PC-9 (cell line): ENCODE data around the gene TP53BP1. TPM values are rescaled to one million over a fixed set of nuclear protein-coding genes. Genes with fewer than 3 reads are reported as not detected.

Source experiments
- BruUV-seq: library from RNA; stranded (reverse); fragments of 400-500 nt; replicated peaks from 2 replicates; lab custom pipeline; 2021; lab: Mats Ljungman, UMichigan
- CTCF ChIA-PET: fragments of 300-600 bp; sonication (Branson Sonifier 250); formaldehyde crosslinking; loops from one replicate; lab custom pipeline; 2022; ENCODE audit warnings: antibody characterized with exemption; lab: Charles Lee
- POLR2A ChIA-PET: fragments of 300-600 bp; sonication (Branson Sonifier 250); formaldehyde crosslinking; loops from one replicate; lab custom pipeline; 2022; ENCODE audit warnings: antibody characterized with exemption; ENCODE audit not compliant: unreplicated experiment; lab: Charles Lee
- DNase-seq, 2 experiments: peaks; one replicate each; pipeline versions ENCODE4 v3.0.0 to v3.0.0-alpha.2; 2015 to 2022; ENCODE audit warnings: mixed read lengths in 1 of 2
- H2AFZ ChIP-seq: fragments of 200-600 bp; sonication (generic); 2 replicates; pipeline ENCODE4 v1.8.1; 2017; ENCODE audit warnings: antibody characterized with exemption
- H3F3A ChIP-seq: fragments of 200-600 bp; sonication (generic); 2 replicates; pipeline ENCODE4 v1.8.1; 2017; ENCODE audit warnings: antibody characterized with exemption, mild to moderate bottlenecking, low read depth; ENCODE audit not compliant: insufficient read depth
- H3K27ac ChIP-seq: fragments of 200-600 bp; sonication (generic); 2 replicates; pipeline ENCODE4 v1.6.1; 2016; ENCODE audit warnings: mixed run types
- H3K27me3 ChIP-seq: fragments of 200-600 bp; sonication (generic); 2 replicates; pipeline ENCODE4 v1.6.1; 2016; ENCODE audit warnings: low read depth, mixed run types; ENCODE audit not compliant: insufficient read depth
- H3K36me3 ChIP-seq: fragments of 200-600 bp; sonication (generic); 2 replicates; pipeline ENCODE4 v1.6.1; 2016; ENCODE audit warnings: low read depth, mixed run types
- H3K4me1 ChIP-seq: fragments of 200-600 bp; sonication (generic); replicated peaks from 2 replicates; pipeline ENCODE4 v1.6.1; 2016; ENCODE audit warnings: mixed run types; ENCODE audit not compliant: insufficient read depth
- H3K4me2 ChIP-seq: fragments of 200-600 bp; sonication (generic); 2 replicates; pipeline ENCODE4 v1.6.1; 2017; ENCODE audit warnings: mixed run types
- H3K4me3 ChIP-seq: fragments of 200-600 bp; sonication (generic); 2 replicates; pipeline ENCODE4 v1.6.1; 2016; ENCODE audit warnings: mixed run types
- H3K79me2 ChIP-seq: fragments of 200-600 bp; sonication (generic); 2 replicates; pipeline ENCODE4 v1.6.1; 2017; ENCODE audit warnings: low read depth, mixed run types
- H3K9me2 ChIP-seq: fragments of 200-600 bp; sonication (generic); 2 replicates; pipeline ENCODE4 v1.8.1; 2017; ENCODE audit warnings: mild to moderate bottlenecking; ENCODE audit not compliant: insufficient read depth
- H3K9me3 ChIP-seq: fragments of 200-600 bp; sonication (generic); 2 replicates; pipeline ENCODE4 v1.8.1; 2016; ENCODE audit warnings: low read depth; ENCODE audit not compliant: insufficient read depth
- H4K20me1 ChIP-seq: fragments of 200-600 bp; sonication (generic); 2 replicates; pipeline ENCODE4 v1.8.1; 2017; ENCODE audit not compliant: insufficient read depth
- EZH2 ChIP-seq: fragments of 200-600 bp; sonication (generic); IDR thresholded peaks from 2 replicates; pipeline ENCODE4 v1.8.0; 2017; ENCODE audit warnings: antibody characterized with exemption, low read depth
- intact Hi-C: fragments of 100-400 bp; cut with micrococcal nuclease; formaldehyde crosslinking; loops from one replicate; pipeline ENCODE4 v1.10.0; 2022; ENCODE audit not compliant: unreplicated experiment
- total RNA-seq: library from RNA; stranded (reverse); gene quantifications from 2 replicates; pipeline ENCODE4 v1.2.3, GENCODE V29; 2021
- TF ChIP-seq, protein P1 (sequence below): fragments of 200-600 bp; sonication (generic); conservative IDR thresholded peaks from 2 replicates; pipeline ENCODE4 v1.6.1; 2017; ENCODE audit warnings: mixed run types, antibody characterized with exemption, mild to moderate bottlenecking, moderate library complexity

Gene TP53BP1
- total RNA-seq, 1 experiment from 2014 or later, result 66.8 TPM

DNA sequence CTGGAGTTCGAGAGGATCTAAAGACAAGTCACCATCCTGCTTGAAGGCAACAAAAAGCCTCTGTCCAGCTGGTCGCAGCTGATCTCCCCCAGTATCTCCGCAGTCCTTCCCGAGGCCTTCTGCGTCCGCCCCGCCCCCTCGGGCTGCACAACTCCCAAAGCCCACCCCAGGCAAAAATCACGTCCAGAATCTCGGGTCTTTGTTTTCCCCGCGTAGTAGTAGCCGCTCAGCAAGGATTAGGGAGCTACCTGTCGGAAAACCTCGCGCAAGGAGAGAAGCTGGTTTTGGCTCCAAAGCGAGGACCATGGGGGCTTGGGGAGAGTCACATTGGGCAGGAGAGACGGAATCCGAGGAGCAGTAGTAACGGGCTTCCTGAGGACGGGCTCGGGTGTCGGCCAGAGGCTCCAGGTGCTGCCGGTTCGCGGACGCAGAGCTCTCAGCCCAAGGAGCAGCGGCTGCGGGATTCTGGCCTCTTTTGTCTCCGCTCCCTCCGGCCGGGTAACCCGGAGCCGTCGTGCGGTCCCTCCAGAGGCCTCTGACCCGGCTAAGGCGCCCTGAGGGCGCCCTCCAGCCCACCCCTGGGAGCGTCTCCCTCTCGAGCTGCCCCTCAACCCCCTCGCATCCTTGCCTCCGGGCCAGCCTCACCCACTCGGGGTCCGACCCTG is 122.5 kb downstream of the TP53BP1 start:
- CTCF ChIA-PET, result no interaction called here
- H3K4me1 ChIP-seq, result peaks cover 20% of the 10 kb centered on the region
- peak overlapping the region; percentile 96 for H2AFZ ChIP-seq
- H4K20me1 ChIP-seq, result no peaks in the 10 kb centered on the region
- peaks cover 13% of the 10 kb centered on the region; the same call in 1 of the 2 replicates for H3K36me3 ChIP-seq
- intact Hi-C loops, result no loop called here
- H3K27me3 ChIP-seq, result no peaks in the 10 kb centered on the region
- H3K27ac ChIP-seq, result no peak overlapping the region
- H3K9me3 ChIP-seq, result no peaks in the 10 kb centered on the region
- TF ChIP-seq EZH2, result no peak
- TF ChIP-seq, protein P1, sequence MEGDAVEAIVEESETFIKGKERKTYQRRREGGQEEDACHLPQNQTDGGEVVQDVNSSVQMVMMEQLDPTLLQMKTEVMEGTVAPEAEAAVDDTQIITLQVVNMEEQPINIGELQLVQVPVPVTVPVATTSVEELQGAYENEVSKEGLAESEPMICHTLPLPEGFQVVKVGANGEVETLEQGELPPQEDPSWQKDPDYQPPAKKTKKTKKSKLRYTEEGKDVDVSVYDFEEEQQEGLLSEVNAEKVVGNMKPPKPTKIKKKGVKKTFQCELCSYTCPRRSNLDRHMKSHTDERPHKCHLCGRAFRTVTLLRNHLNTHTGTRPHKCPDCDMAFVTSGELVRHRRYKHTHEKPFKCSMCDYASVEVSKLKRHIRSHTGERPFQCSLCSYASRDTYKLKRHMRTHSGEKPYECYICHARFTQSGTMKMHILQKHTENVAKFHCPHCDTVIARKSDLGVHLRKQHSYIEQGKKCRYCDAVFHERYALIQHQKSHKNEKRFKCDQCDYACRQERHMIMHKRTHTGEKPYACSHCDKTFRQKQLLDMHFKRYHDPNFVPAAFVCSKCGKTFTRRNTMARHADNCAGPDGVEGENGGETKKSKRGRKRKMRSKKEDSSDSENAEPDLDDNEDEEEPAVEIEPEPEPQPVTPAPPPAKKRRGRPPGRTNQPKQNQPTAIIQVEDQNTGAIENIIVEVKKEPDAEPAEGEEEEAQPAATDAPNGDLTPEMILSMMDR, result no peak
- H3K4me3 ChIP-seq, result peak overlapping the region; percentile 59
- POLR2A ChIA-PET, result interaction anchor here (0.6 to 0.7 kb wide), 4 partner anchors 62 to 860 kb away, joined by 3 to 5 read pairs (median 4); no protein-coding TSS in a partner anchor
- no TSS peak for BruUV-seq
- H3F3A ChIP-seq, result no peaks in the 10 kb centered on the region
- no peaks in the 10 kb centered on the region for H3K9me2 ChIP-seq
- peaks cover 41% of the 10 kb centered on the region for H3K79me2 ChIP-seq
- DNase-seq, result no peak
- peak overlapping the region; percentile 91 for H3K4me2 ChIP-seq

DNA sequence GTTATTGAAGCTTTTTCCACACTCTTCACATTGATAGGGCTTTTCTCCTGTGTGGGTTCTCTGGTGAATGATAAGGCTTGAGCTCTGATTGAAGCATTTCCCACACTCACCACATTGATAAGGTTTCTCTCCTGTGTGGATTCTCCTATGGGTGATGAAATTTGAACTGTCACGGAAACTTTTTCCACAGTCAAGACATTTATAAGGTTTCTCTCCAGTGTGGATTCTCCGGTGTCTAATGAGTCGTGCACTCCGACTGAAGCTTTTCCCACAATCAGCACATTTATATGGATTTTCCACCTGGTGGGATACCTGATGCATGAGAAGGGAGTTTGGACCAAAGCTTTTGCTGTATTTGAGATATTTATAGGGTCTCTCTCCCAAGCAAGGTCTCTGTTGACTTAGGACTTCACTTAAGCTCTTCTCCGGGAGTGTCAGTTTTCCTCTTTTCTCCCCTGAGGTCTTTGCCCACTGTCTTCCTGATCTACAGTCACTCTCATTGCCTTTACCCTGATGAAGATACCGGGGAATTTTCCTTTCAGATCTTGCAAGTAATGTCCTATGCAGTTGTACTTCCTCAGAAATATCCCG is 131.5 kb downstream of the TP53BP1 start:
- BruUV-seq, result no TSS peak
- no peak for DNase-seq
- TF ChIP-seq, protein P1, result no peak
- no peak for TF ChIP-seq EZH2
- H4K20me1 ChIP-seq, result no peaks in the 10 kb centered on the region
- intact Hi-C loops, result no loop called here
- no peak overlapping the region for H3K4me2 ChIP-seq
- ChIA-PET CTCF (no interaction called here), POLR2A (interaction anchor here (0.6 kb wide), 1 partner anchor 9 kb away, joined by 5 read pairs; no protein-coding TSS in a partner anchor)
- H2AFZ ChIP-seq, result no peak overlapping the region
- no peaks in the 10 kb centered on the region for H3K9me2 ChIP-seq
- H3K36me3 ChIP-seq, result peaks cover 65% of the 10 kb centered on the region
- H3K9me3 ChIP-seq, result peaks cover 29% of the 10 kb centered on the region
- H3F3A ChIP-seq, result no peaks in the 10 kb centered on the region
- H3K4me3 ChIP-seq, result no peak overlapping the region
- H3K27ac ChIP-seq, result no peak overlapping the region
- no peaks in the 10 kb centered on the region for H3K79me2 ChIP-seq
- H3K27me3 ChIP-seq, result no peaks in the 10 kb centered on the region
- H3K4me1 ChIP-seq, result no peaks in the 10 kb centered on the region

DNA sequence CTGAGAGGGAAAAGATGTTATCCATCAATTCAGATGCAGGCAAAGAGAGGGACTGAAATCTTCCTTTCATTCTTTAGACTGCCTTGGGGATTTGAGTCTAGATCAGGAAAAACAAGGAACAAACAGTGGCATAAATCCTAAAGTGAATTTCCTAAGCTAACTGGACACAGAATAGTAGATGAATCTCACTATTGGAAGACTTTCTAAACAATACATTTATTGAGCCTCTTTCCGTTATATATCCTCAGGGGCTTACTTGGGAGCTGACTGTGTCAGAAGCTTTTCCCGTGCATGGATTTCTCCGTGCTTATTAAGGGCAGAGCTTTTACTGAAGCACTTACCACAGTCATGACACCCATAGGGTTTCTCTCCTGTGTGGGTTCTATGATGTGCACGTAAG is 132.1 kb downstream of the TP53BP1 start:
- Histone ChIP-seq H3K9me2 (no peaks in the 10 kb centered on the region), H3K4me1 (no peaks in the 10 kb centered on the region), H3K79me2 (no peaks in the 10 kb centered on the region), H3K27ac (no peak overlapping the region), H3K9me3 (peaks cover 29% of the 10 kb centered on the region), H2AFZ (no peak overlapping the region), H3K4me3 (no peak overlapping the region), H4K20me1 (no peaks in the 10 kb centered on the region), H3F3A (no peaks in the 10 kb centered on the region), H3K36me3 (peaks cover 63% of the 10 kb centered on the region), H3K27me3 (no peaks in the 10 kb centered on the region), H3K4me2 (no peak overlapping the region)
- POLR2A ChIA-PET, result no interaction called here
- CTCF ChIA-PET, result no interaction called here
- intact Hi-C loops, result no loop called here
- no TSS peak for BruUV-seq
- DNase-seq, result no peak
- TF ChIP-seq, protein P1, result no peak
- TF ChIP-seq EZH2, result no peak

Other genes with a start within 250 kb of the TP53BP1 start
- 0.39 and 1.7 TPM in 2 replicates for gene TGM5, start 226.2 kb downstream of the TP53BP1 start, total RNA-seq
- not detected in 2 replicates for gene TGM7, start 190.9 kb downstream of the TP53BP1 start, total RNA-seq
- 4.7 and 6.4 TPM in 2 replicates for gene LCMT2, start 162.6 kb downstream of the TP53BP1 start, total RNA-seq
- 36.3 and 37.9 TPM in 2 replicates for gene ZSCAN29, start 122.1 kb downstream of the TP53BP1 start, total RNA-seq
- gene TUBGCP4, start 122.1 kb downstream of the TP53BP1 start, total RNA-seq, result 25.3 and 30.8 TPM in 2 replicates
- gene MAP1A, start 24.5 kb upstream of the TP53BP1 start, total RNA-seq, result 1.5 and 2.1 TPM in 2 replicates
- 50.9 and 62.4 TPM in 2 replicates for gene PPIP5K1, start 97.1 kb upstream of the TP53BP1 start, total RNA-seq
- 1.6 TPM in 1 of 2 replicates, not detected in the other for gene CKMT1B, start 100.9 kb upstream of the TP53BP1 start, total RNA-seq
- 0.59 and 1.3 TPM in 2 replicates for gene STRC, start 125.6 kb upstream of the TP53BP1 start, total RNA-seq
- gene CATSPER2, start 155.7 kb upstream of the TP53BP1 start, total RNA-seq, result 5.8 and 8.0 TPM in 2 replicates
- gene CKMT1A, start 200.7 kb upstream of the TP53BP1 start, total RNA-seq, result 0.95 and 1.5 TPM in 2 replicates